ENCODE data around the gene ITFG2.
"Not testable (repeated sequence)": the region's sequence is repeated elsewhere in the genome, so short reads cannot be mapped to it uniquely, and the experiment has no call there.

Gene ITFG2

GRCh38 chr12:2812290-2813213 lies at the start of gene ITFG2:
ITFG2 (plus strand) TSS chr12:2812668; CDS start chr12:2812761, 93 bp downstream.
- DNase-seq (ENCODE audit: low read depth), result peak; percentile 72

- no peak for DNase-seq (ENCODE audit: low read depth)
Measured at GRCh38 chr12:2764398-2764797, 48.1 kb upstream of the ITFG2 start.

- DNase-seq (ENCODE audit: low read depth), result no peak
Measured at GRCh38 chr12:2765052-2765451, 47.4 kb upstream of the ITFG2 start.

GRCh38 chr12:2765608-2766007 lies 46.9 kb upstream of the ITFG2 start:
- no peak for DNase-seq (ENCODE audit: low read depth)

GRCh38 chr12:2768224-2768961 lies 44.1 kb upstream of the ITFG2 start:
- DNase-seq (ENCODE audit: low read depth), result no peak

GRCh38 chr12:2769866-2770533 lies 42.5 kb upstream of the ITFG2 start:
- DNase-seq (ENCODE audit: low read depth), result no peak

- DNase-seq (ENCODE audit: low read depth), result not testable (repeated sequence)
Measured at GRCh38 chr12:2770544-2770943, 41.9 kb upstream of the ITFG2 start.

- no peak for DNase-seq (ENCODE audit: low read depth)
Measured at GRCh38 chr12:2772370-2772769, 40.1 kb upstream of the ITFG2 start.

- DNase-seq (ENCODE audit: low read depth), result no peak
Measured at GRCh38 chr12:2773199-2773875, 39.1 kb upstream of the ITFG2 start.

GRCh38 chr12:2775431-2775830 lies 37.0 kb upstream of the ITFG2 start:
- no peak for DNase-seq (ENCODE audit: low read depth)

- no peak for DNase-seq (ENCODE audit: low read depth)
Measured at GRCh38 chr12:2776129-2776806, 36.2 kb upstream of the ITFG2 start.

GRCh38 chr12:2779281-2779680 lies 33.2 kb upstream of the ITFG2 start:
- DNase-seq (ENCODE audit: low read depth), result no peak

- DNase-seq (ENCODE audit: low read depth), result no peak
Measured at GRCh38 chr12:2783936-2784600, 28.4 kb upstream of the ITFG2 start.

- DNase-seq (ENCODE audit: low read depth), result no peak
Measured at GRCh38 chr12:2785017-2785416, 27.5 kb upstream of the ITFG2 start.

- DNase-seq (ENCODE audit: low read depth), result no peak
Measured at GRCh38 chr12:2791089-2791488, 21.4 kb upstream of the ITFG2 start.

- no peak for DNase-seq (ENCODE audit: low read depth)
Measured at GRCh38 chr12:2792671-2793500, 19.6 kb upstream of the ITFG2 start.

GRCh38 chr12:2793561-2793960 lies 18.9 kb upstream of the ITFG2 start:
- no peak for DNase-seq (ENCODE audit: low read depth)

- DNase-seq (ENCODE audit: low read depth), result no peak
Measured at GRCh38 chr12:2794191-2794735, 18.2 kb upstream of the ITFG2 start.

- peak; percentile 73 for DNase-seq (ENCODE audit: low read depth)
Measured at GRCh38 chr12:2794736-2795289, 17.7 kb upstream of the ITFG2 start, which contains the start of gene FKBP4. FKBP4 (plus strand) TSS chr12:2794970; CDS start chr12:2795140, 170 bp downstream.
